SK-N-MC (cell line): ENCODE measurements around the gene C1QTNF1.

Experiments
- DNase-seq: peaks from one replicate; pipeline ENCODE4 v3.0.0-alpha.2; 2011; ENCODE audit warnings: low read depth, low spot score
- H3K27ac ChIP-seq: fragments of 200-600 bp; sonication (generic); 2 replicates; pipeline ENCODE4 v1.5.1; 2016; ENCODE audit warnings: mixed run types
- H3K36me3 ChIP-seq: fragments of 200-600 bp; sonication (generic); 2 replicates; pipeline ENCODE4 v1.6.1; 2017; ENCODE audit warnings: antibody characterized with exemption, low read length, mixed read lengths; ENCODE audit not compliant: insufficient read depth
- H3K4me3 ChIP-seq: fragments of 200-600 bp; sonication (generic); 2 replicates; pipeline ENCODE4 v1.5.1; 2016
- H3K9ac ChIP-seq: fragments of 200-600 bp; sonication (generic); 2 replicates; pipeline ENCODE4 v1.8.0; 2017; ENCODE audit warnings: mixed run types, mixed read lengths; ENCODE audit not compliant: insufficient read length
- H3K9me3 ChIP-seq: fragments of 200-600 bp; sonication (generic); 2 replicates; pipeline ENCODE4 v1.6.1; 2017; ENCODE audit warnings: low read depth, mild to moderate bottlenecking, antibody characterized with exemption, low read length, moderate library complexity, mixed read lengths
- EZH2 ChIP-seq: fragments of 200-600 bp; sonication (generic); IDR thresholded peaks from one replicate; pipeline ENCODE4 v1.6.1; 2017; ENCODE audit warnings: antibody characterized with exemption
- FOXP2 ChIP-seq: optimal IDR thresholded peaks from 2 replicates; pipeline ENCODE3; 2011; ENCODE audit warnings: mild to moderate bottlenecking, moderate library complexity; ENCODE audit not compliant: insufficient read depth; ENCODE audit errors: extremely low read length, control extremely low read depth
- POLR2AphosphoS5 ChIP-seq: IDR thresholded peaks from 2 replicates; pipeline ENCODE4 v1.6.1; 2012; ENCODE audit warnings: mild to moderate bottlenecking, low read depth, low read length, borderline replicate concordance

The C1QTNF1 gene, protein sequence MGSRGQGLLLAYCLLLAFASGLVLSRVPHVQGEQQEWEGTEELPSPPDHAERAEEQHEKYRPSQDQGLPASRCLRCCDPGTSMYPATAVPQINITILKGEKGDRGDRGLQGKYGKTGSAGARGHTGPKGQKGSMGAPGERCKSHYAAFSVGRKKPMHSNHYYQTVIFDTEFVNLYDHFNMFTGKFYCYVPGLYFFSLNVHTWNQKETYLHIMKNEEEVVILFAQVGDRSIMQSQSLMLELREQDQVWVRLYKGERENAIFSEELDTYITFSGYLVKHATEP

DNA sequence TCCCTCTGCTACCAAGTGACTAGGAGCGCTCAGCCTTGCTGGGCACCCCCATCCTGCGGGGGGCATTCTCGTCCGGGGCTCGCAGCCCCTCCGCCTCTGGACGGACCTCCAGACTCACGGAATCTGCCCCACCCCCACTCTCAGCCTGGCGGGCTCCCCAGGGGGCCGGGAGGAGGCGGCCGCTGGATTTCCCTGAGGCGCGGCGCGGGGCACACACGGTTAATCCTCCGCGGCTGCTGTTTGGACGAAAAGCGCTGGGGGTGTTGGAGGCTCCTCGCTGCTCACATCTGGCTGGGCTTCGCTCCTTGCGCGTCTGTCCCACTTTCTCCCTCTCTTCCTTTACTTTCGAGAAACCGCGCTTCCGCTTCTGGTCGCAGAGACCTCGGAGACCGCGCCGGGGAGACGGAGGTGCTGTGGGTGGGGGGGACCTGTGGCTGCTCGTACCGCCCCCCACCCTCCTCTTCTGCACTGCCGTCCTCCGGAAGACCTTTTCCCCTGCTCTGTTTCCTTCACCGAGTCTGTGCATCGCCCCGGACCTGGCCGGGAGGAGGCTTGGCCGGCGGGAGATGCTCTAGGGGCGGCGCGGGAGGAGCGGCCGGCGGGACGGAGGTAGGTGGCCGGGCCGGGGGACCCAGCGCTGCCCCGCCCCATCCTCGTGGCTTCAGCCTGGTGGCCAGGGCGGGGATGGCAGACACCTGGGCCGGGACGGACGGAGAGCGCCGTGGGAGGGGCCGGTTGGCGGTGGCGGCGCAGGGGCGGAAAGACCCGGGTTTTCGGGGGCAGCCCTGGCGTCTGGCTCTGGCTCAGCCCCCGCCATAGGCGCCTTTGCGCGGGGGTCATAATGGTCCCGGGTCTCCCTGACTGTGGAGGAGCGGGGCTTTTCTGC is at the start of gene C1QTNF1:
C1QTNF1 (plus strand) TSS at position 284 of the 886 bp plus-strand sequence. CDS start 19,800 bp downstream, outside the sequence.
- TF ChIP-seq EZH2 (no peak), FOXP2 (peak; percentile 11)
- DNase-seq: no peak
- H3K9ac ChIP-seq: peak within 1 kb of the TSS; percentile 16
- H3K36me3 ChIP-seq: no peaks in the 10 kb centered on the region
- H3K4me3 ChIP-seq: peak within 1 kb of the TSS; percentile 81
- H3K27ac ChIP-seq: no peak within 1 kb of the TSS
- H3K9me3 ChIP-seq: no peaks in the 10 kb centered on the region

DNA sequence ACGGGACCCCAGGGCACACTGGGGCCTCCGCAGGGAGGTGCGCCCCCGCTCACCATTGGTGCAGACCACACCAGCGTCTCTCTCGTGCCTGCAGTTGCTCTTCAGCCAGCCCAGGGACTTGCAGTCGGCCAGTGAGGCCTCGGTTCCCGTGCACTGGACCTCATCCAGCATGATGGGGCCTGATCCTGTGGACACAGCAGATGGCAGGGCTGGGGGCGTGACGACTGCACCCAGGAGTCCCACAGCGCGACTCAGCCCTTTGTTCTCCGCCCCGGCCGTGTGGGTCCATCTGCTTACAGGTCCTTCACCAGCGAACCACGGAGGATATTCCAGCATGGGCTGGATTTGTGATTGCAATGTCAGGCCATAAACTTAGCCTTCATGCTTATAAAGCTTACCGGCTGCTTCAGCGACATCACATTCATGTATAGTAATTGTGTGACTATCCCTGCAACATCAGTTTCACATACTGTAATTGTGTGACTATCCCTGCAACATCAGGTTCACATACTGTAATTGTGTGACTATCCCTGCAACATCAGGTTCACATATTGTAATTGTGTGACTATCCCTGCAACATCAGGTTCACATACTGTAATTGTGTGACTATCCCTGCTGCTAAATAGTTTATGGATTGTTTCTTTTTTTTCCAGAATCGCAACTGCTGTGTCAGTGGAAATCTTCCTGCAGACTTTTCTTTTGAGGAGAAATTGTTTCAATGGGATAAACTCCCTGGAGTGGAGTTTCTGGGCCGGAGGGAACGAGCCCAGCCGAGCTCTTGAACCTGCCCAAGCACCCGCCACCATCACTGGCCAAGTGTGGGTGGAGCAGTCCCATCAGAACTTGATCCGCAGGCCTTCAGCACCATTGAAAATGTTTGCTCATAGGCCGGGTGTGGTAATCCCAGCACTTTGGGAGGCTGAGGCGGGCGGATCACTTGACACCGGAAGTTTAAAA is 49.1 kb upstream of the C1QTNF1 start:
- Histone ChIP-seq H3K36me3 (peaks cover 25% of the 10 kb centered on the region; the same call in 1 of the 2 replicates), H3K9ac (no peak overlapping the region), H3K4me3 (peak overlapping the region; percentile 55; the same call in 1 of the 2 replicates), H3K9me3 (no peaks in the 10 kb centered on the region), H3K27ac (peak overlapping the region; percentile 85)
- no peak for TF ChIP-seq POLR2AphosphoS5
- TF ChIP-seq EZH2: no peak
- no peak for TF ChIP-seq FOXP2
- peak; percentile 28 for DNase-seq

DNA sequence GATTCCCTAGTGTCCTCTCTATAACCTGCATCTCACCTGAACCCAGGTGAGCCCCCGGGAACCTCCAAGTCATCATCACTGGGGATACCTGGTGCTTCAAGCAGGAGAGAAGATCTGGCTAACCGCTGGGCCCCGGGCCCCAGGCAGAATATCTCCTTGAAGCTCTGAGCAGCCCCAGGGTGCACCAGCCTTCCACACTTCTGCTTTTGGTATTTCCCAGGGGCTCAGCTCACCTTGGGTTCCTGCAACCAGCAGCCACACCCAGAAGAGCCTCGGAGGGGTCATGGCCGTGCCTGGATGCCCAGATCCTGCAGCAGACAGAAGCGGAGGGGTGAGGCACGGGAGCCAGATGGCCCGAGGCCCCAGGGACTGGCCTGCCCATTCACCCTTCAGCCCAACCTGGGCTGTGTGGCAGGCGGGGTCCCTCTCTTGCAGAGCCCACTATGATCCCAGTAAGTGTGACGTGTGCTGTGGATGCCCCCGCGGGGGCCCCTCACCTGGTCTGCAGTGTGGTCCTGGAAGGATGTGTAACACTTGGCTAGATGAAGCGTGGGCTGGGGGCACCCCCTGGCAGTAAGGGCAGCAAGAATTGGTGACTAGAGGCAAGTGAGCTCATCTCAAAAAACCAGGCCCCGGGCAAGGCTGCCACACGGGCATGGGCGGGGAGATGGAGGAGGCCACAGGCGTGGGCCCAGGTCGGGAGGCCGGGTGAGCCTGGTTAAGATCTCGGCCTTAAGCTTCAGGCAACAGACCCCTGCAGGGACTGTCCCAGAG is 46.9 kb upstream of the C1QTNF1 start:
- peak overlapping the region; percentile 84 for H3K4me3 ChIP-seq
- TF ChIP-seq POLR2AphosphoS5 (no peak), FOXP2 (no peak), EZH2 (no peak)
- H3K9me3 ChIP-seq: no peaks in the 10 kb centered on the region
- H3K27ac ChIP-seq: no peak overlapping the region
- H3K36me3 ChIP-seq: peaks cover 25% of the 10 kb centered on the region; the same call in 1 of the 2 replicates
- peak overlapping the region; percentile 20 for H3K9ac ChIP-seq
- DNase-seq: no peak

DNA sequence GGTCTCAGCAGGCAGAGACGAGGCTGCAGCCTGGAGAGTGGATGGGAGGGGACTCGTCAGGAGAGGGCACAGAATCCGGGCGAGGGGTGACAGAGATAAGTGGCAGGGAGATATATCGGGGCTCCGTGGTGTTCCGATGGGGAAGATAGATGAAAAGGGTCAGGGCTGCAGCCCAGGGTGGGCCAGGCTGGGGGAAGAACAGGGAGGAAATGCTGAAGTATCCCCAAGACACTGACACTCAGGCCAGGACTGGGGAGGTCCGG is 46.4 kb upstream of the C1QTNF1 start:
- Histone ChIP-seq H3K9ac (peak overlapping the region; percentile 20), H3K36me3 (peaks cover 25% of the 10 kb centered on the region; the same call in 1 of the 2 replicates), H3K27ac (no peak overlapping the region), H3K4me3 (peak overlapping the region; percentile 84), H3K9me3 (no peaks in the 10 kb centered on the region)
- no peak for DNase-seq
- no peak for TF ChIP-seq POLR2AphosphoS5
- TF ChIP-seq FOXP2: no peak
- no peak for TF ChIP-seq EZH2

DNA sequence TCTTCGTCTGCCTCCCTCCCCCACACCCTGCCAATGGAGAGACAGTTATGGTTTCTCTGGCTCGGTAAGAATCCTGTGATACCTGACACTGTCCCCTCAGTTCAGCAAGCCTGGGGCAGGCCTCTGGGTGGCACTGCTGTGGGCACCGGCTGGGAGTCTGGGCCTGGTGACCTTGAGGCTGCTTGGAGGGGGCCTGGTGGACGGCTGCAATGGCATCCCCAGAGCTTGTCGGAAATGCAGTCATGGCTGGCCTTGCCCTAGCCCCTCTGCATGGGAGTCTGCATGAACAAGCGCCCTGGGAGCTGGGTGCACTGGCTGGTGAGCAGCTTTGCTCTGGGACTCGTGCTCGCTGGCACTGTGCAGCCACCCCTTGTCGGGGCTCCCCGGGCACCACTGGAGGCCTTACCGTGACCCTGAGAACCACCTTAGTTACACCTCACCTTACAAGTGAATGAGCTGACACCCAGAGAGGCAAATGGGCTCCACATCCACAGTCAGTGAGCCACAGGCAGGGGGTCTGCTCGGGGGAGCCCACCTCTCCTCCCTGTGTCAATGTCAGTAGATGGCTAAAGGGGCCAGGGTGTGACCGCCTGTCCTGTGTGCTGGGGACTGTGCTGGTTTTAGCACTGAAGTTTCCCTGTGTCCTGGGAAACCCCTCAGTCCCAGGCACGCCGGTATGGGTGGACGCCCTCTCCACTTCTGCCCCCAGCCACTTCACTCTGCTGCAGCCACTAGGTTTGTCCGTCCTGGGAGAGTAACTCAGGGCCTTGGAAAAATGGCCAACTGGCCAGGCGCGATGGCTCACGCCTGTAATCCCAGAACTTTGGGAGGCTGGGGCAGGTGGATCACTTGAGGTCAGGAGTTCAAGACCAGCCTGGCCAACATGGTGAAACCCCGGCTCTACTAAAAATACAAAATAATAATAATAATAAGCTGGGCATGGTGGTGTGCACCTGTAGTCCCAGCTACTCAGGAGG is 45.7 kb upstream of the C1QTNF1 start:
- Histone ChIP-seq H3K9ac (peak overlapping the region; percentile 79), H3K4me3 (peak overlapping the region; percentile 84), H3K27ac (0 out of 2 replicates have a peak overlapping the region, but pooled peaks have one; percentile 9), H3K36me3 (peaks cover 25% of the 10 kb centered on the region; the same call in 1 of the 2 replicates), H3K9me3 (no peaks in the 10 kb centered on the region)
- DNase-seq: no peak
- TF ChIP-seq FOXP2: no peak
- no peak for TF ChIP-seq EZH2
- TF ChIP-seq POLR2AphosphoS5: no peak

DNA sequence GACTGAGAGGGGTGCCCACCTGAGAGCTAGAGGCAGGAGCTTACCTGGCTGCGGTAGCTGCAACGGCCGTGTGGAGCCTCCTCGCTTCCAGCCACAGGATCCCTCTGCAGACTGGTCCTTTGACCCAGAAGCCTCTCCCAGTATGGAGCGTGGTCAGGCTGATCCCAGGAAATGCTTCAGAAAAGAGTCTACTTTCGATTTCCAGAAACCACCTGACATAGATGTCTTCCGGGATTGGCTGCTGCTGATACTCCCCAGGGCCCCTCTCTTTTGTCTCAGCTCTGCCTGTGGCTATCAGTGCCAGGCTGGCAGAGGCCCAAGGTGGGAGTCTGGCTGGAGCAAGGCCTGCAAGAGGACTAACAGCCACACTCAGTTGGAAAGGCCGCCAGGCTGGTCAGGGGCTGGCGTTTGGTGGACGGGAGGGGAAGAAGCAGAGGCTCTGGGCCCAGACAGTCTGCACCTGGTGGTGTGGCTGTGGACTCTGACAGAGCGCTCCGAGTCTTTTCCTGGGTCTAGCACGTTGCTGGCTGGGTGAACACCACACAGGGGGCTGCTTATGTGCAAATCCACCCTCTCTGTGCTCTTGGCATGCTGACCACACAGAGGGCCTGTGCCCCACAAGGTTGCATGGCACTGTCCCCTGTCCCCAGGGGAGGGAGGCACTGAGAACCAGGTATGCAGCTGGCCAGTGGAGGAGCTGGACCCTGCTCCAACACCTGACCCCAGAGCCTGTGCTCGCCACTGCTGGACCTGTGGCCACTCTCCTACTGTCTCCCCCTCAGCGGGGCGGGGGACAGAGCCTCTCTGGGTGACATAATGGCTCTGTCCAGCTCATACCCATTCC is 44.0 kb upstream of the C1QTNF1 start, which contains the start of gene LGALS3BP:
LGALS3BP (minus strand) TSS at position 144 of the 844 bp plus-strand sequence. CDS start 2,732 bp downstream, outside the sequence.
- peaks cover 19% of the 10 kb centered on the region; the same call in 1 of the 2 replicates for H3K36me3 ChIP-seq
- peak; percentile 85 for TF ChIP-seq POLR2AphosphoS5
- TF ChIP-seq FOXP2: no peak
- H3K4me3 ChIP-seq: peak within 1 kb of the TSS; percentile 84
- H3K9me3 ChIP-seq: no peaks in the 10 kb centered on the region
- peak within 1 kb of the TSS; percentile 79 for H3K9ac ChIP-seq
- peak; percentile 22 for DNase-seq
- peak within 1 kb of the TSS; percentile 63; the same call in 1 of the 2 replicates for H3K27ac ChIP-seq
